HG03469 (cell line): ENCODE results near the gene DMGDH.

ENCODE experiments used
- ATAC-seq: cut with Tn5 transposase; IDR thresholded peaks from one replicate; pipeline ENCODE4 v1.9.1; 2021; ENCODE audit warnings: mild to moderate bottlenecking, moderate library complexity, moderate number of reproducible peaks; ENCODE audit not compliant: unreplicated experiment

DMGDH gene

DNA sequence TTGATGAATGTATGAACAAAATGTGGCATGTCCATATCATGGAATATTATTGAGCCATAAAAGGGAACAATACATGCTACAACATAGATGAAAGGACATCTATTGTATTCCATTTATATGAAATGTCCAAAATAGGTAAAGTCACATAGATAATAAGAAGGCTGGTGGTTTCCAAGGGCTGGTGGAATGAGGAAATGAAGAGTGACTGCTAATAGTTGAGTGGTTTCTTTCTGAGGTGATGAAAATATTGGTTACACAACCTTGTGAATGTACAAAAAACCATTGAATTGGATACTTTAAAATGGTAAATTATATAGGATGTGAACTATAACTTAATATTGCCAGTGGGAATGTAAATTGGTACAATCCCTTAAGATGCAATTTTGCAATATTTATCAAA lies 89.6 kb downstream of the DMGDH start:
- ATAC-seq = no peak

DNA sequence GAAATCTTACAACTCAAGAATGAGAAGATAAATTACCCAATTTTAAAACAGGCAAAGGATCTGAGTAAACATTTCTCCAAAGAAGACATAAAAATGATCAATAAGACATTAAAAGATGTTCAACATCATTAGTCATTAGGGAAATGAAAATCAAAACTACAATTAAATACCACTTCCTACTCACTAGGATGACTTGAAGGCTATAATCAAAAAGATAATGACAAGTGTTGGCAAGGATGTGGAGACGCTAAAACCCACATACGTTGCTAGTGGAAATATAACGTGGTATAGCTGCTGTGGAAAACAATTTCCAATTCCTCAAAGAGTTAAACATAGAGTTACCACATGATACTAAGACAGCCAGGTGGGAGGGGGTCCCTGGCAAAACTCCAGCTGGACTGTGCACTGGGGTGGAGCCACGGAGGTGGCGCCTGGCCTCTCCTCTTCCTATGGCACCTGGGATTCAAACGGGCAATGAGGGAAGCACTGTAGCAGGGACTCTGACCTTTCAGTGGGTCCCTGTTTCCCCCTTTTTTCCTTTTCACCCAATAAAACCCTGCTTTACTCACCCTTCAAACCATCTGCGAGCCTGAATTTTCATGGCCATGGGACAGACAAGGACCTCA lies 90.2 kb downstream of the DMGDH start:
- ATAC-seq = no peak

DNA sequence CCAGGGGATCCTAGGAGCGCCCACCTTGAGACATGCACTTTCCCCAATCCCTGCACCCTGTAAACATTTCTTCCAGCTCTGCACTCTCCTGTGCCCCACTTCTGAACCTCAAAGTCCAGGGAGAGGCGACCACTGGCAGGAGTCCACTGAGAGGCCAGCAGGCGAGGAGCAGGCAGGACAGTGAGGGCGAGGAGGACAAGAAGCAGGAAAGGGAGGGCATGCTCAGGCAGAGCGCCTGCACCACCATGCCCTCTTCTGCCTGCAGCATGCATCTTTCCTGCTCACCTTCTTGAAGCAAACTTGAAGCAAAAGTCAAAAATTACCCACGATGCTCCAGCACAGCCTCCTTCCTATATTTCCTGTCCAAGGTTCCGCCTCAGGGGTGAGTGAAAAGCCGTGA lies 94.4 kb downstream of the DMGDH start:
- ATAC-seq = no peak

DNA sequence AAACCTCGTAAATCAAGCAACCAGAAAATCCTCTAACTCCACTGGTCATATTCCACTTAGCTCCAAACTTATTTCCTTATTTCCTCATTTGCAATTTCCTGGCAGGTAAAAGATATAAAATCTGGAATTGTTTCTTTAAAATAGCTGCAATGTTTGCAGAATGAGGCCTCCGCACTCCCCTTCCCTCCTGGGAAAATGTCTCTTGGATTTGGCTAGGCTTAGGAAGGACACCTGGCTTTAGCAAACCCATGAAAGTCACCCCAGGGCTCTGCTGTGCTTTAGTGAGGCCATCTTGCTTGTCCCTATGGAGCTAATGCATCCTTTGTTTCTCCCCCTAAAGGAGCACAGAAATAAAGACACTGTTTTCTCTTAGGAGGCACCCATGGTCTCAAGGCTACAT lies 94.9 kb downstream of the DMGDH start:
- no peak for ATAC-seq

DNA sequence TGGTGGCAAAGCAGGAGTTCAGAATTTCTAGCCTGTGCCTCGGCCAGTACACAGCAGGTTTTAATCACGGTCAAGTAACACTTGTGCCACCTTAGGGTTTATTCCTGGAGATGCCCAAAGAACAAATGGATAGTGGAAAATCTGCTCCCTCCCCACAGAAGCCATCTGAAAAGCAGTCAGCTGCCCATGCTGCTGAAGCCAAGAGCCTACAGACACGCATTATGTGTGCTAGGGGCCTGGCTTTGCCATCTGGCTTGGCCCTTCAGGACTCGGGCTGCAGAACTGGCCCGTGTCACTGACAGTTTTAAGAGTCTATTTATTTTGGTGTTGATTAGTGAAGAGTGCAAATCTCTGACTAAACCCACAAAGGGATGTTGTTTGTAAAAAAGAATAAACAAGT lies 95.5 kb downstream of the DMGDH start:
- no peak for ATAC-seq

DNA sequence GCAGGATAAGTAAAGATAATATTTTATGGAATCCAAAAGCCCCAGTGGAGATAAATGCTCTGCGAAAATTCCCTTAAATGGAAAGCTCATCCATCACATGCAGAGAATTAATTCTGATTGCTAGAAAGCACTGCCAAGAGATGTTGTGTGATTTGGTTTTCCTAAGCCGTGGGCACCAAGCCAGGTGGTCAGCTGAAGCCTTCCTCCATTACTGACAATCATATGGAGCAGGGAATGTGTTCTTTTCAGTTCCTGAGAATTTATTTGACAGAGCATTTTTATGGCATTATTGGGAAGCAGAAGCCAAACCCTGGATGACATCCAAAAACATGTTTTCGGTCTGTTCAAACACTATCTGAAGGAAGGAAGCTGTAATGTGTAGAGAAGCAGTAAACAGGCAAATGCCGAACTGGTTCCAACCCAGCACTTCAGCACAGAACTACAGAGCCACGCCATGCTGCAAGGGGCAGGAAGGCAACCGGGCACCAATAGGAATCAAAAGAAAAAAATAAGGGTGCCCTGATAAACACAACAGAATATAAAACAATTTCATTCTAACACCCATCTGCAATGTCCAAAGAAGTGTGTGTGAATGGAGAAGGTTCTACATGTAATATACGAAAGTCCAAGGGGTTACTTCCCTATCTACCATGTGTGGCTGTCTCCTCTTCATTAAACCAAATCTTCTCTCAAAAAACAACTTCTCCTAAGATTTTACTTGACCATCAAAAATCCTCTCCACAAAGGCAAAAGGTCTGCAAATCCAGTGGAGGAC lies 96.6 kb downstream of the DMGDH start:
- no peak for ATAC-seq

DNA sequence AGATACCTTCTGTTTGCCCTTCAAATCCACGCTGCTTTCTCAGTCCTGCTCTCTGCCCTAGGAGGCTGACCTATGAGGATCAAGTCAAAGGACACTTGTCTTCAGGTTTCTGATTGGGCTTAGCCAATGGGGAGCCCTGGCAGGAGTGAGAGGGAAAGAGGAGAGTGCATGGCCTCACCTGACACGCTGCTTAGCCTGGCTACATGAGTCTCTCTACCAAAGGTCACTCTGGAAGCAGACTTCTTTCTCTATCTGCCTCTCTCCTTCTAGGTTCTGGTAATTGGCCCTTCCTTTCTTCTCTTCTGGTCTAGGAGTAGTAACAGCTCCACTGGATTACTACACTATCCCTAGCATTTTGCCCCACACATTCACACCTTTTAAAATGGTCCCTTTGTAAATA lies 97.5 kb downstream of the DMGDH start:
- no peak for ATAC-seq

DNA sequence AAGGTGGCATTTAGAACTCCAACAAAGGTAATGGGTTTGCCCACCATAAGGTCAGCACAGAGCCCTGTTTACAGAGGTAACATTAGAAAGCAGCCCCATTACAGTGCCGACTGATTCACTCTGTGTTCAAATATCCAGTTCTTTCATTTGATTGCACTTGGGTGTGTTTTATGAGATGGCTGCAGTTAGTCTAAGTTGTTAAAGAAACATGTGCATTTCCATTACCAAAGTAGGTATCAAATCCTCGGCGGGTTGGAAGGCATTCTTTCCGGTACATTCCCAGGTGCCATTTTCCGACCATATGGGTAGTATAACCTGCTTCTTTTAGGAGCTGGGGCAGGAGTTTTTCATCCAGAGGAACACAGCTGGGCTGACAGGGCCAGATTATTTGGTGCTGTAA lies 100.7 kb downstream of the DMGDH start:
- ATAC-seq = no peak

DNA sequence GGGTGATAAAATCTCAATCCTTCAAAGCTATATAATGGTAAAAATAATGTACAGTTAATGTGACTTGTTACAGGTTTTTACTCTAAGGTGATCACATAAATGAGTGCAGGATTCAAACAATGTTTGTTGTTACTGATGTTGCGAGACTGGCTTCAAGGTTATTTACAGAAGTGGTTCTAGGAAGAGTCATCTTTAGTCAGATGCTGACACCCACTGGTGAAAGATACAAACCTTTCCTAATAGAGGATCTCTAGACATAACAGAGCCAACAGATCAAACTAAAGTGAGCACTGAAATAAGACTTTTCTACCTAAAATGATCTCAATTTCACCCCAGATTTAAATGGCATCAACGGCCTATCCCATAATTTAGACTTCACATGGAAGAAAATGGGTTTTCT lies 104.6 kb downstream of the DMGDH start:
- ATAC-seq = no peak

DNA sequence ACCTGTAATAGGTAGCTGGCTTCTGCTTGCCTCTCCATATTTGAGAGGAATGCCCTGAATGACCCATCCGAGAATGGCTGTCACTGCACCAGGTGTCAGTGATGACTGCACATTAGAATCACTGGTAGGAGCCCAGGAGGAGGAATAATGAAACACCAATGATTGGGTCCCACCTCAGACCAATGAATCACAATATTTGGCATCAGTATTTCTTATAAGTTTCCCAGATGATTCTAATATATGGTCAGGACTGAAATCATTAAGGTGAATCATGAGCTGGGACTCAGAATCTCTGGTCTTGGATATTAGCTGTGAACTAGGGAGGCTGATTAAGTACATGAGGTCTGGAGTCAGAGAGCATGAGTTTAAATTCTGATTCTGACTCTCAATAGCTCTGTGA lies 107.7 kb downstream of the DMGDH start:
- ATAC-seq = no peak

DNA sequence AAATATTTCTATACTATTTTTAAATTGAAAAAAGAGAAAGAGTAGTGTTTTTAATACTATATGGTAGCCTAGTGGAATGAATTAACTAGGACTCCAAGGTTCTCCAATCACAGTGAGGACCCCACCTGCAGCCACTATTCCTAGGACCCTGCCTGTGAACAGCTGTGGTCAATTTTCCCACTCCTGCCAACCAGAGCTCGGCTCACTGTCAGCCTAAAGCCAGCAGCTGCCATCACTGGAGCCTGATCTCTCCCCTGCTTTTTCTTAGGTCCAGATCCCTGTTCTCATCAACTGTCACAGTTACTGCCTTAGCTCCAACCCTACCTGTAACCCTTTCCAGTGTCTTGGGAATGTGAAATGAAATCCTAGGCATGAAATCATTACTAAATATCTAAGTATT lies 109.7 kb downstream of the DMGDH start:
- ATAC-seq = no peak

DNA sequence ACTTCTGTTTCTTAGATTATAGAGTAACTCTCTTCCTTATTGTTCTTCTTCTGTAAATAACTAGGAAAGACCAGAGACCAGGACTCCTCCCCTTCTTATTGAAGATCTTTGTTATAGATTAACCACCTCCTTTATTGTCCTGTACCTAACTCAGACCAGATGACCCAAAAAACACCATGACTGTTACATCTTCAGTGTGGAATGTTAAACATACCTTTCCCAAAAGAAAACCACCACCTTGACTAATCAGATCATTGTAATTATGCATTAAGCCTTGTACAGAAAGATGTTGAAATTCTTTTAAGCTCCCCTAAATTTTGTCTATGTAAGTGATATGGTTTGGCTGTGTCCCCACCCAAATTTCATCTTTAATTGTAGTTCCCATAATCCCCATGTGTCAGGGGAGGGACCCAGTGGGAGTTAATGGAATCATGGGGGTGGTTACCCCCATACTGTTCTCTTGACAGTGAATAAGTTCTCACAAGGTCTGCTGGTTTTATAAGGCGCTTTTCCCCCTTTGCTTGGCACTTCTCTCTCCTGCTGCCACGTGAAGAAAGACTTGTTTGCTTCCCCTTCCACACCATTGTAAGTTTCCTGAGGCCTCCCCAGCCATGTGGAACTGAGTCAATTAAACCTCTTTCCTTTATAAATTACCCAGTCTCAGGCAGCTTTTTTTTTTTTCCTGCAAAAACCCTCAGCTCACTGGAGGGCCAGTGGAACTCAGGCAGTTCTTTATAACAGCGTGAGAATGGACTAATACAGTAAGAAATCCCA lies 110.6 kb downstream of the DMGDH start:
- ATAC-seq = no peak

DNA sequence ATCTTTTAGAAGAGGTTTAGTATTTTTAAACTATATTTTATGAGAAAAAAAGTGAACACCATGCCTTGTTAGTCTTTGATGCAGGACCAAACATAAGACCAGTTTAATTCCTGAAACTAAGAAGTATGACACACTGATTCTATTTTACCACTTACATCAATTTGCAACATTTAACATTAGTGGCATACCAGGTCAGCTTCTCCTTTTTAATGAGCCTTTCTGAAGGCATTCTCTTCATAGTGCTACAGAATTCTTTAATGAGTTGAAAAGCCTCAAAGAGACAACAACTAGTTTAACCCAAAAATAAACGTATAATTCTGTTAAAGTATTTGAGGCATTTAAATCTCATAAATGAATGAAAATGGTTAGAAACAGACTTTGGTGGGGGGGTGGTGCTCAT lies 112.6 kb downstream of the DMGDH start:
- ATAC-seq = no peak

DNA sequence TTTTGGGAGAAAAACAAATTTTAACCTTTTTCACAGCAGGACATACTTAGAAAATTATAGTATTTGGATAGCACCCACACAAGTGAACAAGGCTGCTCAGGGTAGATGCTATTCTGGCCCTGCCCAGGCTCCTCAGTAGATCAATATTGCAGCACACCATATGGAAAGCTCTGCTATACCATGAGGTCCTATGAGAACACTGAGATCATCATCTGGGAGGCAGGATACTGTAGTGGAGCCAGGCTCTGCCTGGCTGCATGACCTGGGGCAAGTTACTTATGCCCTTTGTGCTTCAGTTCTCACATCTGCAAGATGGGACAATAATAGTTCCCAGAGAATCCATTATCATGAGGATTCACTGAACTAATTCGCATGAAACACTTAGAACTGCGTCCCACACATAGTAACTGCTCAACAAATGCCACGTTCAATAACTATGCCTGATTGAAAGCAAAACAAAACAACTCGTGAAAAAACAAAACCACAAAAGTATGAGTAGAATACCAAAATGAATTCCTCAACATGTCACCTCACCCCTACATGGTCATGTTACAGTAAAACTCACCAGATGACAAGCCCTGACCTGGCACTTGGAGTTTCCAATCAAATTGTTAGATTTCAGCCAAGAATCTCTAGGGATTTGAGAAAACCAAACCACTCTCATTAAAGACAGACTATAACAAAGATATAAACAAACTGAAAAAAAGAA lies 116.2 kb downstream of the DMGDH start:
- no peak for ATAC-seq
